A549 (cell line): ENCODE results near the gene IPO7. TPM values are rescaled to one million over a fixed set of nuclear protein-coding genes. Genes with fewer than 3 reads are reported as not detected.

ENCODE experiments used
- ATAC-seq, 2 experiments: fragments of 200-7000 bp in 1 of 2; fragments of >200 bp in 1 of 2; cut with Nextera tagmentation in 1 of 2; cut with Tn5 transposase in 1 of 2; 3 replicates each; pipeline versions ENCODE4 v1.8.0 to v1.9.1; 2018 to 2020; ENCODE audit warnings: mild to moderate bottlenecking in 1 of 2, moderate library complexity in 1 of 2
- CTCF ChIA-PET: fragments of 300-600 bp; sonication (Branson Sonifier 250); formaldehyde crosslinking; extraction: SDS; loops from one replicate; lab custom pipeline; 2021; ENCODE audit warnings: antibody characterized with exemption, inconsistent platforms; lab: Yijun Ruan, JAX
- POLR2A ChIA-PET: fragments of 350-600 bp; formaldehyde crosslinking; extraction: SDS; loops from one replicate; lab custom pipeline; 2021; ENCODE audit warnings: antibody characterized with exemption, inconsistent platforms; lab: Yijun Ruan, JAX
- DNase-seq, 2 experiments: peaks; one replicate each; pipeline versions ENCODE4 v3.0.0 to v3.0.0-alpha.2; 2011 to 2016; ENCODE audit warnings: low read depth in 1 of 2, low spot score in 1 of 2
- FAIRE-seq: peaks from 2 replicates; lab custom pipeline; 2011; peaks lifted over from hg19 to GRCh38; lab: Jason Lieb, UNC
- H3K27ac ChIP-seq, 2 experiments: fragments of >200 bp; sonication (Bioruptor Twin); formaldehyde crosslinking; 3 replicates each; pipeline ENCODE4 v1.5.1; 2016 to 2017
- H3K4me1 ChIP-seq: fragments of >200 bp; sonication (Bioruptor Twin); formaldehyde crosslinking; 3 replicates; pipeline ENCODE4 v1.6.1; 2016
- H3K4me2 ChIP-seq: fragments of >200 bp; sonication (Bioruptor Twin); formaldehyde crosslinking; 3 replicates; pipeline ENCODE4 v1.6.1; 2016
- H3K4me3 ChIP-seq: fragments of >200 bp; sonication (Bioruptor Twin); formaldehyde crosslinking; 3 replicates; pipeline ENCODE4 v1.5.1; 2016
- H3K9me3 ChIP-seq: fragments of >200 bp; sonication (Bioruptor Twin); formaldehyde crosslinking; 3 replicates; pipeline ENCODE4 v1.6.1; 2016
- BHLHE40 ChIP-seq: IDR thresholded peaks from 2 replicates; pipeline ENCODE4 v1.6.1; 2012; ENCODE audit warnings: low read depth, low read length, inconsistent platforms
- CEBPB ChIP-seq, 2 experiments: fragments of >200 bp in 1 of 2; sonication (Bioruptor Twin) in 1 of 2; formaldehyde crosslinking in 1 of 2; IDR thresholded peaks; 2 replicates each; pipeline ENCODE4 v1.6.1; 2012 to 2016
- EHF ChIP-seq: fragments of 250-450 bp; sonication (Bioruptor Pico); IDR thresholded peaks from 2 replicates; pipeline ENCODE4 v1.5.0; 2020; ENCODE audit warnings: mild to moderate bottlenecking
- EP300 ChIP-seq, 2 experiments: fragments of >200 bp; sonication (Bioruptor Twin); formaldehyde crosslinking; IDR thresholded peaks; 2 replicates in 1 of 2; 3 replicates in 1 of 2; pipeline ENCODE4 v1.6.1; 2016 to 2017
- FOSL2 ChIP-seq, 2 experiments: fragments of 450-650 bp in 1 of 2; fragments of >200 bp in 1 of 2; sonication (Bioruptor Twin) in 1 of 2; formaldehyde crosslinking; IDR thresholded peaks; 2 replicates each; pipeline versions ENCODE4 v1.5.0 to v1.6.1; 2016 to 2020; ENCODE audit warnings: mild to moderate bottlenecking in 1 of 2, moderate library complexity in 1 of 2
- FOXS1 ChIP-seq: fragments of 250-450 bp; sonication (Bioruptor Pico); IDR thresholded peaks from 2 replicates; pipeline ENCODE4 v1.5.0; 2020; ENCODE audit warnings: mild to moderate bottlenecking, moderate library complexity
- HDAC2 ChIP-seq: fragments of 200-600 bp; sonication (generic); IDR thresholded peaks from 2 replicates; pipeline ENCODE4 v1.6.1; 2016
- HMGXB4 ChIP-seq: fragments of 250-450 bp; sonication (Bioruptor Pico); IDR thresholded peaks from 2 replicates; pipeline ENCODE4 v1.5.0; 2021; ENCODE audit warnings: mild to moderate bottlenecking, moderate library complexity, borderline replicate concordance
- HOXA7 ChIP-seq: fragments of 250-450 bp; sonication (Bioruptor Pico); IDR thresholded peaks from 2 replicates; pipeline ENCODE4 v1.5.0; 2020; ENCODE audit warnings: mild to moderate bottlenecking, moderate library complexity
- HOXB13 ChIP-seq: fragments of 250-450 bp; sonication (Bioruptor Pico); IDR thresholded peaks from 2 replicates; pipeline ENCODE4 v1.5.0; 2020; ENCODE audit warnings: low read depth, mild to moderate bottlenecking, moderate library complexity
- MAFK ChIP-seq: fragments of 450-650 bp; IDR thresholded peaks from 2 replicates; pipeline ENCODE4 v1.6.1; 2014; ENCODE audit not compliant: partially characterized antibody
- NR3C1 ChIP-seq: fragments of >200 bp; sonication (Bioruptor Twin); formaldehyde crosslinking; IDR thresholded peaks from 3 replicates; pipeline ENCODE4 v1.6.1; 2017
- PHF8 ChIP-seq: fragments of 200-600 bp; sonication (generic); IDR thresholded peaks from 2 replicates; pipeline ENCODE4 v1.6.1; 2016; ENCODE audit warnings: low read depth, mild to moderate bottlenecking, antibody characterized with exemption, moderate library complexity, borderline replicate concordance
- POLR2A ChIP-seq: IDR thresholded peaks from 2 replicates; pipeline ENCODE4 v1.6.1; 2012; ENCODE audit warnings: mild to moderate bottlenecking, low read length
- RAD21 ChIP-seq, 2 experiments: fragments of >200 bp in 1 of 2; sonication (Bioruptor Twin) in 1 of 2; formaldehyde crosslinking in 1 of 2; IDR thresholded peaks in 1 of 2; conservative IDR thresholded peaks in 1 of 2; 2 replicates in 1 of 2; 3 replicates in 1 of 2; pipeline ENCODE4 v1.6.1; 2012 to 2018; ENCODE audit warnings: inconsistent platforms in 1 of 2
- RARB ChIP-seq: fragments of 250-450 bp; sonication (Bioruptor Pico); IDR thresholded peaks from 2 replicates; pipeline ENCODE4 v1.8.0; 2021; ENCODE audit warnings: mild to moderate bottlenecking, moderate library complexity
- RCOR1 ChIP-seq: fragments of 150-350 bp; IDR thresholded peaks from 2 replicates; pipeline ENCODE4 v1.6.1; 2014; ENCODE audit warnings: antibody characterized with exemption, low read length, low read depth
- REST ChIP-seq: fragments of 200-600 bp; sonication (generic); IDR thresholded peaks from 2 replicates; pipeline ENCODE4 v1.6.1; 2016; ENCODE audit warnings: antibody characterized with exemption, mild to moderate bottlenecking, moderate library complexity
- RFX5 ChIP-seq: fragments of 450-650 bp; IDR thresholded peaks from 2 replicates; pipeline ENCODE4 v1.7.1; 2014; ENCODE audit warnings: antibody characterized with exemption, mild to moderate bottlenecking, moderate library complexity
- SMC3 ChIP-seq: fragments of >200 bp; sonication (Bioruptor Twin); formaldehyde crosslinking; IDR thresholded peaks from 3 replicates; pipeline ENCODE4 v1.6.1; 2018; ENCODE audit warnings: inconsistent platforms
- SREBF2 ChIP-seq: fragments of 450-650 bp; IDR thresholded peaks from 2 replicates; pipeline ENCODE4 v1.6.1; 2014; ENCODE audit warnings: mild to moderate bottlenecking, moderate library complexity
- TFCP2L1 ChIP-seq: fragments of 250-450 bp; sonication (Bioruptor Pico); IDR thresholded peaks from 2 replicates; pipeline ENCODE4 v1.5.0; 2021; ENCODE audit warnings: mild to moderate bottlenecking
- USF2 ChIP-seq: fragments of 450-650 bp; IDR thresholded peaks from 2 replicates; pipeline ENCODE4 v1.6.1; 2014; ENCODE audit warnings: antibody characterized with exemption
- ZNF302 ChIP-seq: fragments of 250-450 bp; sonication (Bioruptor Pico); IDR thresholded peaks from 2 replicates; pipeline ENCODE4 v1.9.0; 2021; ENCODE audit warnings: inconsistent platforms, mild to moderate bottlenecking, moderate library complexity
- WGBS: methylation state at CpG from one replicate; pipeline ENCODE4 v1.1.6; 2017; ENCODE audit errors: missing lambda C conversion rate; 5-methylcytosine and 5-hydroxymethylcytosine counted together
- polyA plus RNA-seq, 4 experiments: library from polyadenylated mRNA; depleted of rRNA in 3 of 4; stranded (reverse); fragments of >200 nt; fragmentation: RNase III in 1 of 4; extraction: RNeasy Plus Mini Kit Qiagen cat#74134 plus additional on column Dnase treatment in 1 of 4; gene quantifications; 2 replicates in 3 of 4; 3 replicates in 1 of 4; pipeline ENCODE4 v1.2.3, GENCODE V29; 2011 to 2017
- TF ChIP-seq, protein P1 (sequence below): IDR thresholded peaks from 2 replicates; pipeline ENCODE4 v1.6.1; 2012

The IPO7 gene
- polyA plus RNA-seq, 2 of the 4 experiments (the other 2 are of a cell fraction): 115 to 142 TPM

DNA sequence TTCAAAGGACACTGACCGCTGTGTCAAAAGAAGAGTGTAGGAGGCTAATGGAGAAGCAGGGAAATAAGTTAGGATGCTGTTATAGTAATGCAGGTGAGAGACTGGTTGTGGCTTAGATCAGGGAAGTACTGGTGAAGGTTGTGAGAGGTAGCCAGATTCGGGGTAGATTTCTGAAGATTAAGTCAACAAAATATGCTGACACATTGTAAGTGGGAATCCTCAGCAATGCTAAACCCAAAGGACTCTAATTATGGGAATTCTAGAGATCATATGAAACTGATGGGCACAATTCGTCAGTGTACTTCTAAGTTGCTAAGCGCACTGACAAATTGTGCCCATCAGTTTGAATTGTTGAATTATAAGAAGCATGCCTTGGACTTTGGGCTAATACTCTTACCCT, 86.3 kb downstream of the IPO7 start:
- DNase-seq (no peak), FAIRE-seq (no peak), ATAC-seq (no peak)
- no peak overlapping the region for H3K27ac ChIP-seq
- CTCF ChIA-PET: interaction anchor here (0.6 kb wide), 1 partner anchor 304 kb away, joined by 3 read pairs; no protein-coding TSS in a partner anchor
- H3K4me3 ChIP-seq: no peak overlapping the region
- no peaks in the 10 kb centered on the region for H3K4me1 ChIP-seq
- TF ChIP-seq HDAC2 (no peak), MAFK (peak; percentile 80), RCOR1 (no peak), HMGXB4 (CRISPR knock-in tag) (no peak)
- H3K4me2 ChIP-seq: no peak overlapping the region
- H3K9me3 ChIP-seq: no peaks in the 10 kb centered on the region
- POLR2A ChIA-PET: no interaction called here
- 93% methylated on average over 4 of the region's 4 CpGs for WGBS

GRCh38 chr11:9473408-9473807, 89.0 kb downstream of the IPO7 start:
- Histone ChIP-seq H3K4me1 (no peaks in the 10 kb centered on the region), H3K4me3 (no peak overlapping the region), H3K27ac (no peak overlapping the region), H3K9me3 (no peaks in the 10 kb centered on the region), H3K4me2 (no peak overlapping the region)
- ChIA-PET CTCF (interaction anchor here (0.6 to 2.9 kb wide), 5 partner anchors 10 to 59 kb away, joined by 3 to 16 read pairs (median 3); no protein-coding TSS in a partner anchor), POLR2A (interaction anchor here (2.9 kb wide), 1 partner anchor 13 kb away, joined by 10 read pairs; the partner anchor contains the start of gene ZNF143)
- ATAC-seq: no peak
- FAIRE-seq: peak; percentile 18
- TF ChIP-seq, protein P1, sequence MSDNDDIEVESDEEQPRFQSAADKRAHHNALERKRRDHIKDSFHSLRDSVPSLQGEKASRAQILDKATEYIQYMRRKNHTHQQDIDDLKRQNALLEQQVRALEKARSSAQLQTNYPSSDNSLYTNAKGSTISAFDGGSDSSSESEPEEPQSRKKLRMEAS: no peak
- no peak for TF ChIP-seq SMC3
- TF ChIP-seq RAD21 (conservative IDR thresholded peaks at IDR 0.05 in 1 of 2, IDR thresholded peaks at IDR 0.05 in 1 of 2): no peak
- no peak for DNase-seq

GRCh38 chr11:9479899-9480298, 95.4 kb downstream of the IPO7 start:
- no peak for FAIRE-seq
- CTCF ChIA-PET: interaction anchor here (0.8 to 1.9 kb wide), 2 partner anchors 55 to 133 kb away, joined by 3 to 9 read pairs; no protein-coding TSS in a partner anchor
- H3K4me3 ChIP-seq: no peak overlapping the region
- 64% methylated on average over 2 of the region's 2 CpGs for WGBS
- H3K4me1 ChIP-seq: no peaks in the 10 kb centered on the region
- no peak for ATAC-seq
- TF ChIP-seq NR3C1 (no peak), EHF (CRISPR knock-in tag) (no peak), RCOR1 (no peak), CEBPB (IDR thresholded peaks at IDR 0.05) (no peak), SREBF2 (no peak), USF2 (no peak), ZNF302 (no peak), TFCP2L1 (CRISPR knock-in tag) (no peak), PHF8 (no peak), POLR2A (no peak), FOXS1 (CRISPR knock-in tag) (no peak), FOSL2 (IDR thresholded peaks at IDR 0.05) (no peak), FOSL2 (CRISPR knock-in tag; IDR thresholded peaks at IDR 0.05) (no peak), RFX5 (no peak), BHLHE40 (no peak), HOXA7 (CRISPR knock-in tag) (no peak), REST (no peak), HOXB13 (CRISPR knock-in tag) (no peak), RARB (CRISPR knock-in tag) (no peak), HDAC2 (no peak), EP300 (IDR thresholded peaks at IDR 0.05) (no peak)
- H3K4me2 ChIP-seq: no peak overlapping the region
- no peak for DNase-seq
- no peak overlapping the region for H3K27ac ChIP-seq
- POLR2A ChIA-PET: interaction anchor here (1.8 kb wide), 1 partner anchor 19 kb away, joined by 12 read pairs; the partner anchor contains the start of gene ZNF143
- no peaks in the 10 kb centered on the region for H3K9me3 ChIP-seq
